SK-N-MC (cell line): ENCODE results near the gene FGF13.

Source experiments
- DNase-seq: peaks from one replicate; pipeline ENCODE4 v3.0.0-alpha.2; 2011; ENCODE audit warnings: low read depth, low spot score
- H3K27ac ChIP-seq: fragments of 200-600 bp; sonication (generic); 2 replicates; pipeline ENCODE4 v1.5.1; 2016; ENCODE audit warnings: mixed run types
- H3K36me3 ChIP-seq: fragments of 200-600 bp; sonication (generic); 2 replicates; pipeline ENCODE4 v1.6.1; 2017; ENCODE audit warnings: antibody characterized with exemption, low read length, mixed read lengths; ENCODE audit not compliant: insufficient read depth
- H3K4me3 ChIP-seq: fragments of 200-600 bp; sonication (generic); 2 replicates; pipeline ENCODE4 v1.5.1; 2016
- H3K9ac ChIP-seq: fragments of 200-600 bp; sonication (generic); 2 replicates; pipeline ENCODE4 v1.8.0; 2017; ENCODE audit warnings: mixed run types, mixed read lengths; ENCODE audit not compliant: insufficient read length
- H3K9me3 ChIP-seq: fragments of 200-600 bp; sonication (generic); 2 replicates; pipeline ENCODE4 v1.6.1; 2017; ENCODE audit warnings: low read depth, mild to moderate bottlenecking, antibody characterized with exemption, low read length, moderate library complexity, mixed read lengths
- EZH2 ChIP-seq: fragments of 200-600 bp; sonication (generic); IDR thresholded peaks from one replicate; pipeline ENCODE4 v1.6.1; 2017; ENCODE audit warnings: antibody characterized with exemption
- FOXP2 ChIP-seq: optimal IDR thresholded peaks from 2 replicates; pipeline ENCODE3; 2011; ENCODE audit warnings: mild to moderate bottlenecking, moderate library complexity; ENCODE audit not compliant: insufficient read depth; ENCODE audit errors: extremely low read length, control extremely low read depth
- POLR2AphosphoS5 ChIP-seq: IDR thresholded peaks from 2 replicates; pipeline ENCODE4 v1.6.1; 2012; ENCODE audit warnings: mild to moderate bottlenecking, low read depth, low read length, borderline replicate concordance

The FGF13 gene

DNA sequence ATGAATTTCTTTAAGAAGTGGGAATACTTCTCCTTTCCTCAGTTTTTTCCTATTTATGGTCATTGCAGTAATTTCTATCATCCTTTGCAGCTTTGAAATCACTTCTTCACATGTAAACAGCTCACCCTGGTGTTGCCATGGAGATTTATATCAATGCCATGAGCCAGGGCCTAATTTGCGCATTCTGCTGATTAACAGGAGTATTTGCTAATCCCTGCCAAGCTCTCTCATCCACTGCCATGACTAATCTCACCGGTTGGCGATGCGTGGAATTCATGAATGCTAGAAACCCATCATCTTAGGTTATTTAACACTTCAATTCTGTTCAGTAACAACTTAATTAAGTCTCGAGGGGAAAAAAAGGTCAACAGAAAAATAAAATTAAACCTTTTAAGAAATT lies 11.8 kb upstream of the FGF13 start:
- Histone ChIP-seq H3K9ac (no peak overlapping the region), H3K4me3 (no peak overlapping the region), H3K36me3 (no peaks in the 10 kb centered on the region), H3K27ac (no peak overlapping the region), H3K9me3 (no peaks in the 10 kb centered on the region)
- DNase-seq = no peak
- TF ChIP-seq FOXP2 (no peak), EZH2 (no peak), POLR2AphosphoS5 (no peak)

DNA sequence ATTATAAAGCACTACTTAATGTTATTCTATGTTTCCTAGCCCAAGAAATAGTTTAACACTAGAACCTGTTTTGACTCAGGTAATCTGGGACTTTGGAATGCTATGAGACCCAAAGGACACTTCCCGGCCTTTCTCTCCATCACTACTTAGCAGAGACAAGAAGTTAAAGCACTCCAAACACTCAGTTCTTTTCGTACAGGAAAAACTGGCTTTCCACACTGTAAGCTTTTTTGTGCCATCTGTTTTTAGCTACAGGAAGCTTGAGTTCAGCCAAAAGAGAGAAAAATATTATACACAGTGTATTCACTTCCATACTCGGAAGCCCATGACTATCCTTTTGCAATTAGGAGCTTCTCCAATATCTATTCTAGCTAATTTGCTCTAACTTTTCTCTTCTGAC lies 7.9 kb upstream of the FGF13 start:
- Histone ChIP-seq H3K4me3 (no peak overlapping the region), H3K9me3 (no peaks in the 10 kb centered on the region), H3K9ac (no peak overlapping the region), H3K36me3 (no peaks in the 10 kb centered on the region), H3K27ac (no peak overlapping the region)
- no peak for TF ChIP-seq POLR2AphosphoS5
- DNase-seq = no peak

DNA sequence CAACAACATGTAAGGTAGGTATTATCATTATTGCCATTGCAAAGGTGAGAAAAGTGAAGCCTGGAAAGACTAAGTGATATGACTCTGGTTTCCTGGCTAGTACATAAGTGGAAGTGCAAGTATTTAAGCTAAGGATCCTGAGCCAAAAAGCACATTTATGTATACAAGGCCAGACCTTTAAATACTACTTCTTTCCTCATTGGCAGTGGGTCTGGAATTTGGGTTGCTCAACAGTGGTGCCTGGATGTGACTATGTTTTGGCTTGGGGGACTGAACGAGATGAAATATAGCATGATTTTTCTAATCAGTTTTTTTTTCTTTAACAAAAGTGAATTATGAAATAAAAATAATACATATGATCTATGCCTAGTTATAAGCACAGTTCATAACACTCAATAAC lies 7.4 kb upstream of the FGF13 start:
- H3K9me3 ChIP-seq = no peaks in the 10 kb centered on the region
- no peak for TF ChIP-seq EZH2
- TF ChIP-seq POLR2AphosphoS5 = no peak
- TF ChIP-seq FOXP2 = no peak
- no peak overlapping the region for H3K9ac ChIP-seq
- H3K4me3 ChIP-seq = no peak overlapping the region
- no peak for DNase-seq
- no peak overlapping the region for H3K27ac ChIP-seq
- H3K36me3 ChIP-seq = no peaks in the 10 kb centered on the region

DNA sequence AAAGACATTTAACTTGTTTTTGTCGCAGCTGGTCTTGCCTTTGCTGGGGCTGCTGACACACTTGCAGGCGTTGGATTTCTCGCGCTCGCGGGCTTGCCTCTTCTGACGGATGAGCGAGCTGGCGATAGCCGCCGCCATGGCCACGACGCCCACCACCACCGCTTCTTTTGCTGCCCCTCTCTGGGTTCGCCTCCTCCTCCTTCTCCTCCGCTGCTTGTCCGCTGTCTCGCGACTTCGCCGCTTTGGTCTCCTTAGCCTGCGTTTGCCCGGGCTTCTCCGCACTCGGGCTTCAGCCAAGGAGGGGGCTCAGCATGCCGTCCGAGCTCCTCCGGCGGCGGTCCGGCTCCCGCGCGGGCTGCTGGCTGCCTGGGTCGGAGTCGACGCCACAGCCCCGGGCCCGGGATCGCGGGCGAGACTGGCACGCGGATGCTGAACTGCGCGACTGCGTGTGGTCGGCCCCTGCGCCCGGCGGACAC lies 613 bp downstream of the FGF13 start:
- DNase-seq = no peak
- Histone ChIP-seq H3K27ac (no peak overlapping the region), H3K4me3 (peak overlapping the region; percentile 73), H3K9me3 (no peaks in the 10 kb centered on the region), H3K9ac (no peak overlapping the region), H3K36me3 (no peaks in the 10 kb centered on the region)
- TF ChIP-seq POLR2AphosphoS5 (no peak), FOXP2 (no peak), EZH2 (no peak)

DNA sequence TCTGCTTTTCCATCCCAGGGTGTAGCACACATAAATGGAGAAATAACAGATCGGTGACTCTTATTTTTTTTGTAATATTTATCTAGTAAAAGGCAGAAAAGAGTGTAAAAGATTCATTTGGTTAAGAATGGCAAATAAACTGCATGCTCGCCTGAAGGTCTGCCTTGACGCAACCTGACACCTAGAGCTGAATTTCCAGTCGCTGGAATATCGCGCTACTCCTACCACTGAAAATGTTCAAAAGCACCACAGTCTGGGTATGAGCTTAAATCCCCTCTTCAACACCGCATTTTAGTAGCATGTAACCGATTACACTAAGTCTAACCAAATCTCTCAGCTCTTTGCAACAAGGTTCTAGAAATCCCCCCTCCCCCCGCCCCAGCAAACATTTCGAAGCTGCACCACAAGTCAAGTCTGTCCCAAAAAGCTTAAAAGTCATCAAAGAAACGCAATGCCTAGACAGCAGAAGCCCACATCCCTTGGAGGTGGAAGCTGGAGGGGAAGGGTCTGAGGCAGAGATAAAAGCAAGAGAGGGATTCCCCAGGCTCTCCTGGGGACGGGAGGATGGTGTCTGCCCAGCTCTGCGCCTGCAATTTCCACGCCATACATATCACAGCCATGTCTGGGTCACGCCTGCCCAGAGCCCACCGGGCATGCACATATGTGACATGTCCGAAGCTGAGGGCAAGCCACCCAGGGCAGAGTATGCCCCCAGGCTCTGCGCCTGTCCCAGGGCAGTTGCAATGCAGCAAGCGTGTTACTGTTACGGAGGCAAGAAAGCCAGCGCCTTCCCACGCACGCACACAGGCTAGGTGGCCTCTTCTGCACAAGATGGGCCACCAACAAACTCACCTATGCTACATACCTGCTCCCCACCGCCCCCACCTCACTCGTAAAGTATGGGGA lies 1.4 kb downstream of the FGF13 start:
- Histone ChIP-seq H3K9me3 (no peaks in the 10 kb centered on the region), H3K36me3 (no peaks in the 10 kb centered on the region), H3K27ac (no peak overlapping the region), H3K9ac (no peak overlapping the region), H3K4me3 (peak overlapping the region; percentile 73)
- no peak for TF ChIP-seq EZH2
- TF ChIP-seq FOXP2 = no peak
- TF ChIP-seq POLR2AphosphoS5 = no peak
- DNase-seq = no peak

DNA sequence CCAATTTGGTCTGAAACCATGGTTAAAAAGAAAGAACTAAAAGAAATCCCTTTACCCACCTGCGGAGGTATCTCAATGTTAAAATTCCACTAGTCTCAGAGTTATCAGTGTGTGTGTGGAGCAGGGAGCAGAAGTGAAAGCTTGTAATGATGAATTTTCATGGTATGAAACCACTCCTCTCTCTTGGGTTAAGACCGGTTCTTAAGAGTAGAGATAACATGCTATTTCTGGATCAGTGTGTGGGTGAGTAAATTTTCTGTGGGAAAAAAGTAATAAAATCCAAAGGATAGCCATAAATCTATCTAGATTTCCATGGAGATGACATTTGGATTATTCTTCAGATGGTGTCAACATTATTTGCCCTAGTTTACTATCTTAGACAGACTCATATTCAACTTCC lies 3.2 kb downstream of the FGF13 start:
- Histone ChIP-seq H3K4me3 (no peak overlapping the region), H3K36me3 (no peaks in the 10 kb centered on the region), H3K9me3 (no peaks in the 10 kb centered on the region), H3K9ac (no peak overlapping the region), H3K27ac (no peak overlapping the region)
- DNase-seq = no peak
- TF ChIP-seq FOXP2 = no peak
- TF ChIP-seq POLR2AphosphoS5 = no peak
- no peak for TF ChIP-seq EZH2

DNA sequence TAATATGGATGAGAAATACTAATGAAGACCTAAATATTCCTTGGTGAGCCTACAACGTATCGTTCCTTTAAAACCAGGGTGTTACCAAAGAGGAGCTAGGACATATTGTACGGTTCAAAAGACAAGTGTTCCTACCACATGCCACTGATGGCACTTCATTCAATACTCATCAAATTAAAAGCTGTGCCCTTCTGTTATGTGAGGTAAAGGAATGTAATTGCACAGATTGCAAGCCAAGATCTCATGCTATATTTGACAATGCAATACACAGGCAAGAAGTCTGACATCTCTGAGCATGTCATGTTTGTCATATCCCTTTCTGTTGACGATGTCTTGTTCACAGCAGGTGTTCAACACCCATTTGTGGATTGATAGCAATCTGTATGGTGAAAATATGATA lies 6.9 kb downstream of the FGF13 start:
- TF ChIP-seq POLR2AphosphoS5 (no peak), EZH2 (no peak)

DNA sequence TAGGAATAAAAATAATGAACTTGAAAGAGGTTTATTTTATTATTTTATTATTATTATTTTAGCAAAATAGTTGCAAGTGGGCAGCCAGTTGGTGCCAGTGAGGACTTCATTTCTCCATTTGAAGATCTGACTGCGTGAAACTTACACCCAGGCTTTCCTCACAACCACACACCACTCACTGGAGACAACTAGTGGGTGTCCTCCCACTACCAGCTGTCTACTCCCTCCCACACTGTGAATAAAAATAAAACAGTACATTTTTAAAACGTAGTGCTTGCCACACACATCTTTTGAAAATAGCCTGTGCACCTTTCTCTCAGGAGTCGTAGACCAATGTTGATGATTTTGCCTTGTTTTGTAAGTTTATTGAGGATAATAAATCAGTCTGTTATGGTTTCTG lies 7.4 kb downstream of the FGF13 start:
- Histone ChIP-seq H3K36me3 (no peaks in the 10 kb centered on the region), H3K27ac (no peak overlapping the region), H3K9ac (no peak overlapping the region), H3K4me3 (no peak overlapping the region), H3K9me3 (no peaks in the 10 kb centered on the region)
- TF ChIP-seq FOXP2 (no peak), EZH2 (no peak), POLR2AphosphoS5 (no peak)
- DNase-seq = no peak

More for the DNA sequence above, 6.9 kb downstream of the FGF13 start:
- Histone ChIP-seq H3K27ac (no peak overlapping the region), H3K9ac (no peak overlapping the region), H3K4me3 (no peak overlapping the region), H3K9me3 (no peaks in the 10 kb centered on the region), H3K36me3 (no peaks in the 10 kb centered on the region)
- DNase-seq = no peak

DNA sequence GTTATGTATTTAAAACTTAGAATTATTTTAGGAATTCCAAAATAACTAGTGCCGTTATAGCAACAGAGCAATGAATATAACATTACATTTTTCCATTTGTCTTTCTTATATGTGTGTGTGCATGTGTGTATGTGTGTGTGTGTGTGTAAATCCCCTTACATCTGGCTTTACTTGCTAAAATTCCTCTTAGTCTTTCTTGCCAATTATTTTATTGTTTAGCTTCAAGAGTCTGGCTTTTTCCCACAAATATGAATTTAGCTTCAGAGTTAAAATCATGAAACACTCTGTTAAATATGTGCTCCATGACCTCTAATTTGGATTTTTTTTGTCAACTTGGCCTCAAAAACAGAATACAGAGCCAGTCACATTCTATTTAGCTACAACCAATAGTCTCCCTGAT lies 18.9 kb downstream of the FGF13 start:
- DNase-seq = no peak
- Histone ChIP-seq H3K9ac (no peak overlapping the region), H3K36me3 (no peaks in the 10 kb centered on the region), H3K4me3 (no peak overlapping the region), H3K9me3 (no peaks in the 10 kb centered on the region), H3K27ac (no peak overlapping the region)
- TF ChIP-seq EZH2 (no peak), POLR2AphosphoS5 (no peak), FOXP2 (no peak)
